ENCODE results near the gene CLMN.

The CLMN gene

DNA sequence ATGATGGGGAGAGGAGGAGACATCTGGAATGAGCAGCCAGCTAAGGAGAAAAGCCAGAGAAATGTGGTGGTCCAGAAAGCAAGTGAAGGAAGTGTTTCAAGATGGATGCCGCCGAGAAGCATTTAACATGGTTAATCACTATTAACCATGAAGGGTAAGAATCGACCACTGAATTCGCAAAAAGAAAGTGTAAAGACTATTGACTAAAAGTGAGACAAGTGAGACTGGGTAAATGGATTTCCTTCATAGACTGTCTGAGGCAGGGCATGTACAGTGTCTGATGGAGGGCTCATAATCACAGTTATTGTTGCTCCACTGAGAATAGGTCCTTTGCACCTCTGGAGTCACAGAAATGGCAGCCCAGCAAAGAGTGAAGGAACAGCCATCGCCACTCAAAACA lies 25.3 kb upstream of the CLMN start:
- no peak for DNase-seq (ENCODE audit: low read depth)
- no peak overlapping the region for H3K4me3 ChIP-seq (ENCODE audit: low read depth, low read length)
- TF ChIP-seq CTCF (conservative IDR thresholded peaks at IDR 0.05; ENCODE audit: low read depth, low read length): no peak

DNA sequence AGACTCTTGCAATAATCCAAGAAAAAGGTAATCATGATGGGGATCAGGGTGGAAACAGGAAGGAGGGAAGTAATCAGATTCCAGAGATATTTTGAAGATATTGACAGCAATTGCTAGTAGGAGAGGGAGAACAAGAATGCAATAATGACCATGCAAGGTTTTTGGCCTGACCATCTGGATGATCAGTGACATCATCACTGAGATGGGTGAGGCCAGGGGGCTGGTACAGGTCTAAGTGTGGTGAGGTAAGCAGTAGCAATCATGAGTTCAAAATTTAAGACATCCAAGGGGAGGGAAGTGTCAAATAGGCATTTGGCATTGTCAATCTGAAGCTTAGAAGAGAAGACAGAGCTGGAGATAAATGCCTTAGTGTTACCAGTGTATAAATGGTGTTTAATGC lies 24.8 kb upstream of the CLMN start:
- TF ChIP-seq CTCF (conservative IDR thresholded peaks at IDR 0.05; ENCODE audit: low read depth, low read length): no peak
- no peak for DNase-seq (ENCODE audit: low read depth)
- no peak overlapping the region for H3K4me3 ChIP-seq (ENCODE audit: low read depth, low read length)

DNA sequence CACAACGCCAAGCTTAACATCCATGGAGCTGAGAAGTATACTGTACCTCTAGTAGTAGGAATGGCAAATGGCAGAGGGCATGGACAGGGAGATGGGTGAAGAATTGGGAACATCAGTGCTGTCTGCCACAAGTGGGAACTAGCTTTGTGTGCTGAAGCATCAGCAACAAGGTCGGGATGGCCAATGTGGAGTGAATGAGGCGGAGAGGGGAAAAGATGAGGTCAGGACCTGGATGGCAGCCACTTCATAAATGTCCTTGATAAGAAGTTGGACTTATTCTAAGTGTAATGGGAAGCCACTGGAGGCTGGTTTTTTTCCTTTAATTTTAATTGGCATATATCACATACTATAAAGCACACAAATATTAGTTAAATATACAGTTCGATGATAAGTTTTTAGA lies 21.9 kb upstream of the CLMN start:
- DNase-seq (ENCODE audit: low read depth): no peak
- no peak for TF ChIP-seq CTCF (conservative IDR thresholded peaks at IDR 0.05; ENCODE audit: low read depth, low read length)
- no peak overlapping the region for H3K4me3 ChIP-seq (ENCODE audit: low read depth, low read length)

DNA sequence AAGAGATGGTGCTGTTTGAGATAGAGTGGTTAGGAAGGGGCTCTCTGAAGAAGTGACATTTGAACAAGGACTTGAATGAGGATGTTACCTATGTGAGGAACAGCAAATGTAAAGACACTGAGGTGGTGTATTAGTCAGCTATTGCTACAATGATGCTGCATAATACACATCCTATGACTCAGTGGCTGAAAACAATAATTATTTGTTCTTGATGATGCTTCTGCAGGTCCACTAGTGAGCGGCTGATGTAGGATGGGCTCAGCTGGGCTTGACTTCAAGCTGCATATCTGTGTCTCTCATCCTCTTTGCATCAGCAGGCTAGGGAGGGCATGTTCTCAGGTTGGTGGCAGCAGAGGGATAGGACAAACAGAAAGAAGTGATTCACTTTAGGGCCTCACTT lies 21.4 kb upstream of the CLMN start:
- H3K4me3 ChIP-seq (ENCODE audit: low read depth, low read length): no peak overlapping the region
- no peak for DNase-seq (ENCODE audit: low read depth)
- no peak for TF ChIP-seq CTCF (conservative IDR thresholded peaks at IDR 0.05; ENCODE audit: low read depth, low read length)

DNA sequence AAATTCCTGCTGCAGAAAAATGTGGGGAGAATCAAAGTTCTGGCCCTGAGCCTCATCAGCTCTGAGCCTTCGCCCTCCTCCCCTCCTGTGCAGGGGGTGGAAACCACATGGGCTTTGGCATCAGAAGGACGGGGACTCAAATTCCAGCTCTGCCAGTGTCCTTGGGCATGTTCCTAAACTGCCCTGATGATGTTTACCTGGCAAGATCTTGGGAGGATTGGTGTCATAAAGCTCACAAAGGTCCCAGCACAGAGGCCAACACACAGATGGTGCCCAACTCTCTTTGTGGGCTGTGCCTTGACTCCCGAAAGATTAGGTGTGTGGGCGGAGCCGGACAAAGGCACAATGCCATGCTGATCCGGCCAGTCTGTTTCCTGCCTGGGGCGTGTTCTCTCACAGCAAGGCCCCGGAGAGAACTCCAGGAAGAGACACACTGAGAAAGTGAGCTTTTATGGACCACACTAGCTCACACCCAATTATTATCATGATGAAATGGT lies 20.5 kb upstream of the CLMN start:
- no peak for TF ChIP-seq CTCF (conservative IDR thresholded peaks at IDR 0.05; ENCODE audit: low read depth, low read length)
- H3K4me3 ChIP-seq (ENCODE audit: low read depth, low read length): no peak overlapping the region
- no peak for DNase-seq (ENCODE audit: low read depth)

DNA sequence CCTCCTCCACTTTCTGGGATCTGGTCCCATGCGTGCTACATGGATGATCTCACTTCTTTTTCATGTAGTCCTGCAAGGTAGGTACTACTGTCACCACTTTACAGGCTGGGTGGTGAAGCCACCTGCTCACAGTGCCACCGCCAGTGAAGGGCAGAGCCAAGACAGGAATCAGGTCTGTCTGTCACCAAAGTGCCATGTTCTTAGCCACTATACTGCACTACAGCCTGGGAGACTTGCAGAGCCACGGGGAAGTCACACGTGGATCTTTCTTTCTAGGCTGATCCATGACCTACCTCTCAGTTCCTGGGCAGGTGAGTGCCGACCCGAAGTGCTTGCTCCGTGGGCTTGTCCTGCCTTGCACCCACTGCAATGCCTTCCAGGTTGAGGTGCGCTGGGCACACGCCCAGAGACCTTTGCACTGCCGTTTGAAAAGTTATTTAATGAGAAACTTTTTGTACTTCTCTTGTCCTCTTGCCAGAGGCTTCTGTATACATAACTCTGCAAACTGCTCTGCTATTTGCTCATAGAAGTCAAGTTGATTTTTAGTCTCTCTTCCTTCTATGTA lies 19.7 kb upstream of the CLMN start:
- no peak for TF ChIP-seq CTCF (conservative IDR thresholded peaks at IDR 0.05; ENCODE audit: low read depth, low read length)
- no peak overlapping the region for H3K4me3 ChIP-seq (ENCODE audit: low read depth, low read length)
- DNase-seq (ENCODE audit: low read depth): no peak

DNA sequence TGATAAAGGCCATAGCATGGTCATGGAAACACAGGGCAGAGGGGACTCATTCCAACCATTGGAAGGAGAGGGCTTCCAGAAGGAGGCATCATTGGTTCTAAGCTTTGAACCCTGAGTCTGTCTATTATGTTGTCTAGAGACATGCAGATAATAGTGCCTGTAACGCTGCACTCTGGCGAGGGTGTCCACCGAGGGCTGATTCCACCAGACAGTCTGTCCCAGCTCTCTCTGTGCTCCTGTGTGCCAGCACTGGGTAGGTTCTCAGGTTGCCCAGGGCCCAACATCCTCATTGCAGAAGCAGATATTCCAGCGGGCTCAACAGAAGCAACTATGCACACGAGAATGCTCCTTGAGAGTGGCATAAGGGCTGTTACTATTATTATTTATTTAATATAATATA lies 18.7 kb upstream of the CLMN start:
- H3K4me3 ChIP-seq (ENCODE audit: low read depth, low read length): no peak overlapping the region
- DNase-seq (ENCODE audit: low read depth): no peak
- TF ChIP-seq CTCF (conservative IDR thresholded peaks at IDR 0.05; ENCODE audit: low read depth, low read length): no peak

All from choroid plexus epithelial cell (primary cell).